Measurements from ENCODE around the gene PRR7. TPM values are rescaled to one million over a fixed set of nuclear protein-coding genes. Genes with fewer than 3 reads are reported as not detected.

PRR7 gene
- polyA plus RNA-seq, 4 donors = 1.1 to 2.8 (median 2.3) TPM

Other genes with a start within 250 kb of the PRR7 start
- 10 to 100 TPM; 27.6 to 42.0 (median 32.8) TPM for gene RAB24, start 143.1 kb upstream of the PRR7 start, polyA plus RNA-seq (ENCODE audit: insufficient read length in 4 of 4)
- gene PRELID1, start 143.0 kb upstream of the PRR7 start, polyA plus RNA-seq (ENCODE audit: insufficient read length in 4 of 4) = 100 to 1,000 TPM; 115 to 154 (median 134) TPM
- 10 to 100 TPM in 3 of 4 donors, 1 to 10 TPM in 1; 9.7 to 30.3 (median 26.1) TPM for gene MXD3, start 134.9 kb upstream of the PRR7 start, polyA plus RNA-seq (ENCODE audit: insufficient read length in 4 of 4)
- 100 to 1,000 TPM; 123 to 145 (median 134) TPM for gene LMAN2, start 95.1 kb upstream of the PRR7 start, polyA plus RNA-seq (ENCODE audit: insufficient read length in 4 of 4)
- 10 to 100 TPM in 3 of 4 donors, 1 to 10 TPM in 1; 9.5 to 24.9 (median 16.9) TPM for gene RGS14, start 88.9 kb upstream of the PRR7 start, polyA plus RNA-seq (ENCODE audit: insufficient read length in 4 of 4)
- 100 to 1,000 TPM; 115 to 254 (median 179) TPM for gene SLC34A1, start 62.4 kb upstream of the PRR7 start, polyA plus RNA-seq (ENCODE audit: insufficient read length in 4 of 4)
- gene PFN3, start 46.2 kb upstream of the PRR7 start, polyA plus RNA-seq (ENCODE audit: insufficient read length in 4 of 4) = 1 to 10 TPM in 2 of 4 donors, under 1 TPM in 2; 0.69 to 6.8 (median 2.5) TPM
- gene F12, start 37.2 kb upstream of the PRR7 start, polyA plus RNA-seq (ENCODE audit: insufficient read length in 4 of 4) = 10 to 100 TPM in 2 of 4 donors, 1 to 10 TPM in 2; 4.2 to 19.8 (median 10.8) TPM
- gene GRK6, start 20.1 kb upstream of the PRR7 start, polyA plus RNA-seq (ENCODE audit: insufficient read length in 4 of 4) = 10 to 100 TPM; 24.8 to 34.1 (median 29.4) TPM
- 100 to 1,000 TPM; 166 to 235 (median 214) TPM for gene DBN1, start 26.8 kb downstream of the PRR7 start, polyA plus RNA-seq (ENCODE audit: insufficient read length in 4 of 4)
- 100 to 1,000 TPM in 2 of 4 donors, 10 to 100 TPM in 2; 68.1 to 166 (median 130) TPM for gene PDLIM7, start 50.8 kb downstream of the PRR7 start, polyA plus RNA-seq (ENCODE audit: insufficient read length in 4 of 4)
- gene DOK3, start 63.0 kb downstream of the PRR7 start, polyA plus RNA-seq (ENCODE audit: insufficient read length in 4 of 4) = 1 to 10 TPM; 3.6 to 8.7 (median 5.2) TPM
- 100 to 1,000 TPM in 2 of 4 donors, 10 to 100 TPM in 2; 97.3 to 107 (median 102) TPM for gene DDX41, start 70.1 kb downstream of the PRR7 start, polyA plus RNA-seq (ENCODE audit: insufficient read length in 4 of 4)
- gene FAM193B, start 107.7 kb downstream of the PRR7 start, polyA plus RNA-seq (ENCODE audit: insufficient read length in 4 of 4) = 100 to 1,000 TPM in 2 of 4 donors, 10 to 100 TPM in 2; 51.0 to 145 (median 87.2) TPM
- 100 to 1,000 TPM; 150 to 185 (median 155) TPM for gene TMED9, start 145.4 kb downstream of the PRR7 start, polyA plus RNA-seq (ENCODE audit: insufficient read length in 4 of 4)
- gene B4GALT7, start 153.3 kb downstream of the PRR7 start, polyA plus RNA-seq (ENCODE audit: insufficient read length in 4 of 4) = 10 to 100 TPM; 20.0 to 34.1 (median 28.3) TPM

Measured in left renal cortex interstitium (tissue), 4 donors.